MG63 (cell line): Measurements from ENCODE around the gene MAN2A1. TPM values are rescaled to one million over a fixed set of nuclear protein-coding genes. Genes with fewer than 3 reads are reported as not detected.
"Not testable (repeated sequence)": the region's sequence is repeated elsewhere in the genome, so short reads cannot be mapped to it uniquely, and the experiment has no call there.

ENCODE experiments used
- DNase-seq: peaks from one replicate; pipeline ENCODE4 v3.0.0-alpha.2; 2020
- H3K27me3 ChIP-seq: fragments of 250-450 bp; sonication (Bioruptor Pico); 2 replicates; pipeline ENCODE4 v1.5.1; 2020; ENCODE audit warnings: mild to moderate bottlenecking, moderate library complexity
- H3K36me3 ChIP-seq: fragments of 250-450 bp; sonication (Bioruptor Pico); 2 replicates; pipeline ENCODE4 v1.5.1; 2020; ENCODE audit warnings: mild to moderate bottlenecking, moderate library complexity
- H3K4me3 ChIP-seq: fragments of 250-450 bp; sonication (Bioruptor Pico); 2 replicates; pipeline ENCODE4 v1.5.1; 2020; ENCODE audit warnings: mild to moderate bottlenecking, moderate library complexity
- H3K9me3 ChIP-seq: fragments of 250-450 bp; sonication (Bioruptor Pico); 2 replicates; pipeline ENCODE4 v1.5.1; 2020; ENCODE audit warnings: mild to moderate bottlenecking, moderate library complexity
- total RNA-seq: library from RNA; depleted of rRNA; stranded (reverse); fragments of >200 nt; shearing (Covaris generic); gene quantifications from 2 replicates; pipeline ENCODE4 v1.2.3, GENCODE V29; 2014; ENCODE audit warnings: low replicate concordance

Gene MAN2A1
- total RNA-seq, 1 experiment from 2014 or later: 60.3 TPM

DNA sequence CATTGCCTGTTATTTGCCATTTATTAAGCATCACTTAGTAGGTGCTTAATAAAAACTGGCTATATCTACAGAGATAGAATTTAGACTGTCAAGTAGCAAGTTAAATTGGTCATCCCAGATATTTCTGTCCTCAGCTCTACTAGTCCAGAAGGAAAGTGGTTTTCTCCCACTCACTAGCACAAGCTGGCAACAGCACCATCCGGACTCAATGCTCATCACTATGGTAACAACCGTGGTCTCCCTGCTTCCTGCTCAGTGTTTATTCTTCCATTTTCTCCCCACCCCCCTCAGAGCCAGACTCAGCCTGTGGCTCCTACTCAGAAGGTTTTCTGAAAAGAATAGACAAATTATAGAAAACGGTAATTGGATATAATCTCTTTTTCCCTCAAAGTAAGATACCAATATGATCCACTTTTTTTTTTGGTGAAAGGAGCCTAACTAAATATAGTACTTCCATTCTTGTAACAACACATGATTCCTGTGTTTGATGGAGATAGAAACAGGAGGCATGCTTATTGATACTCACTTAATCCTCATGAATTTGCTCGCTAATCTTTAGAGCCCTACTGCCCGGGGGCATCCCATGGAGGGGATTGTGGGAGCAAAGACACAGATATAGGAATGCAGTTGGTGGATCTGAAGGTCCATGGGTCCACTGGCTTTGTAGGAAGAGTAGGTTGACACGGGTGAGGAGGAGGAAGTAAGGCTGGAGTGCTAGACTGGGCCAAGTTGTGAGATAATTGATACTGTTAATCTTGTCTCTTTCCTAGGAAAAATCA, 191.4 kb downstream of the MAN2A1 start:
- no peaks in the 10 kb centered on the region for H3K36me3 ChIP-seq
- H3K4me3 ChIP-seq: no peak overlapping the region
- DNase-seq: no peak
- H3K9me3 ChIP-seq: no peaks in the 10 kb centered on the region
- no peaks in the 10 kb centered on the region for H3K27me3 ChIP-seq

DNA sequence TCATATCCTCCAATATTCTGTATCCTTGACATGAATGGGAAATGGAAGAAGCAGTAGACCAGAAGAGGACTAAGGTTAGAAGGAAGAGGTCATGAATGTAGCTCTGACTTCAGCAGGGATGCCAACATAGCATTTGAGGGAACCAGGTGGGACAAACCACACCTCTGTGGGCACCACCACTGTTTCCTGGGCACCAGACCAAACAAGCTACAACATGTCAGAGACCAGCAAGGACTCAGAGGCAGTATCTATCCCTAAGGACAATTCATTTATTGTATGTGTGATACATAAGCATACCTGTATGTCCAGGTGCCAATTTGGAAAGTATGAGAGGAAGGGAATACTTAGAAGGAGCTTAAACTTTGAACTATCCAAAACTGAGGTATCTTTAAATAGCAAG, 192.8 kb downstream of the MAN2A1 start:
- DNase-seq: no peak
- Histone ChIP-seq H3K4me3 (no peak overlapping the region), H3K27me3 (no peaks in the 10 kb centered on the region), H3K9me3 (no peaks in the 10 kb centered on the region), H3K36me3 (no peaks in the 10 kb centered on the region)

DNA sequence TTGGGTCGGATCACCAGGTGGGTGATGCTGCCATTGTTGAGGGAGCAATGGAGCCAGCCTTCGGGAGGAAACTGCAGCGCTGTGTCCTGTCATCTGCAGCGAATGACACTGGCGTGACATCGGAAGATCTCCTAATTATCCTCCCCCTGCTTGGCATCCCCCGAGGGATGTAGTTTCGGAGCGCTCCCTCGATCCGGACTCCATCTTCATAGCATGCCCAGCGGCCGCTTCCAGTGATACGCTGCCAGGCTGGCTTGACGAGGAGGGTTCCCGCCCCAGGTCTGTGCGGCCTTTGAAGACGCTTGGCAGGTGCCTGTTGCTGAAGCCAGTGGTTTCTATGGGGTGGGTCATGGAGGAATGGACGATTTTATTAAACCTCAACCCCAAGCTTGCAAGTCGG, 194.9 kb downstream of the MAN2A1 start:
- H3K9me3 ChIP-seq: no peaks in the 10 kb centered on the region
- no peaks in the 10 kb centered on the region for H3K27me3 ChIP-seq
- H3K36me3 ChIP-seq: no peaks in the 10 kb centered on the region
- no peak for DNase-seq
- H3K4me3 ChIP-seq: no peak overlapping the region

DNA sequence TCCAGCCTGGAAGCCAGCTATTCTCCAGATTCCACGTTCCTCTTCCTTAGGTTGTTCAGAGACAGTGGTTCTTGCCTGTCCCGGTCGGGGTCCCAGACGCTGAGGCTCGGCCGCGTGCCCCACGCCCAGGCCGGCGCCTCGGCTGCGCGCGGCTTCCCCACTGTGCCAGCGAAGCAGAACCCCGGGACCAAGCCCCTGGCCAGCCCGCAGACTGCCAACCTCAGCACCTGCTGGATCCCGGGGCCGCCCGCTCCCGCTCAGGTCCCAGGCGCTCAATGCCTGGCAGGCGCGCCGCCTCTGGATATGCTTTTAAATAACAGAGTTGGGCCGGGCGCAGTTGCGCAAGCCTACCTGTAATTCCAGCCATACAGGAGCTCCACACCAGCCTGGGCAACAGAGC, 195.5 kb downstream of the MAN2A1 start:
- DNase-seq: no peak
- Histone ChIP-seq H3K9me3 (no peaks in the 10 kb centered on the region), H3K4me3 (no peak overlapping the region), H3K36me3 (no peaks in the 10 kb centered on the region), H3K27me3 (no peaks in the 10 kb centered on the region)

DNA sequence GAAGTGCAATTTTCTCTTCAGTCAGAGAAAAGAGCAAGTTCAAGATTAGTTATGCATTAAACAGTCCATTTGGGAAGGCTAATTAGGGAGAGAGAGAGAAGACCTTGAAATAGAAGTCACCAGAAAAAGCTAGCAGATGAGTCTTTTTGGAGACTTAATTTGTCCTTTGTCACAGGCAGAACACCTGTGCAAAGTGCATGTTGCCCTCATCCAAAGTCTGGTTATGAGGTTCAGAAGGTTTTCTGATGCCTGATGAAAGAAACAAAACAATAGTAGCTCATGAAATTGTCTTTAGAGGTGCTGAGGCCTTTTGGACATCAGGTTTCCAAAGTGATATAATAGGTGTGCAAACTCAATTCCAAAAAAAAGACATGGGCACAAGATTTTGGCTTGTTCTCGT, 199.3 kb downstream of the MAN2A1 start:
- no peak overlapping the region for H3K4me3 ChIP-seq
- no peaks in the 10 kb centered on the region for H3K36me3 ChIP-seq
- peaks cover 3% of the 10 kb centered on the region; the same call in 1 of the 2 replicates for H3K9me3 ChIP-seq
- H3K27me3 ChIP-seq: no peaks in the 10 kb centered on the region
- no peak for DNase-seq

DNA sequence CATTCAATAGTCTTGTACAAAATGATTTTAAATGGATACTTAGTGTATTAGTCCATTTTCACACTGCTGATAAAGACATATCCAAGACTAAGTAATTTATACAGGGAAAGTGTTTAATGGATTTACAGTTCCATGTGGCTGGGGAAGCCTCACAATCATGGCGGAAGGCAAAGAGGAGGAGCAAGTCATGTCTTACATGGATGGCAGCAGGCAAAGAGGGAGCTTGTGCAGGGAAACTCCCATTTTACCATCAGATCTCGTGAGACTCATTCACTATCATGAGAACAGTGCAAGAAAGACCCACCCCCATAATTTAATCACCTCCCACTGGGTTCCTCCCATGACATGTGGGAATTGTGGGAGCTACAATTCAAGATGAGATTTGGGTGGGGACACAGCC, 203.5 kb downstream of the MAN2A1 start:
- not testable (repeated sequence) for DNase-seq, H3K9me3 ChIP-seq, H3K36me3 ChIP-seq, H3K27me3 ChIP-seq, H3K4me3 ChIP-seq

DNA sequence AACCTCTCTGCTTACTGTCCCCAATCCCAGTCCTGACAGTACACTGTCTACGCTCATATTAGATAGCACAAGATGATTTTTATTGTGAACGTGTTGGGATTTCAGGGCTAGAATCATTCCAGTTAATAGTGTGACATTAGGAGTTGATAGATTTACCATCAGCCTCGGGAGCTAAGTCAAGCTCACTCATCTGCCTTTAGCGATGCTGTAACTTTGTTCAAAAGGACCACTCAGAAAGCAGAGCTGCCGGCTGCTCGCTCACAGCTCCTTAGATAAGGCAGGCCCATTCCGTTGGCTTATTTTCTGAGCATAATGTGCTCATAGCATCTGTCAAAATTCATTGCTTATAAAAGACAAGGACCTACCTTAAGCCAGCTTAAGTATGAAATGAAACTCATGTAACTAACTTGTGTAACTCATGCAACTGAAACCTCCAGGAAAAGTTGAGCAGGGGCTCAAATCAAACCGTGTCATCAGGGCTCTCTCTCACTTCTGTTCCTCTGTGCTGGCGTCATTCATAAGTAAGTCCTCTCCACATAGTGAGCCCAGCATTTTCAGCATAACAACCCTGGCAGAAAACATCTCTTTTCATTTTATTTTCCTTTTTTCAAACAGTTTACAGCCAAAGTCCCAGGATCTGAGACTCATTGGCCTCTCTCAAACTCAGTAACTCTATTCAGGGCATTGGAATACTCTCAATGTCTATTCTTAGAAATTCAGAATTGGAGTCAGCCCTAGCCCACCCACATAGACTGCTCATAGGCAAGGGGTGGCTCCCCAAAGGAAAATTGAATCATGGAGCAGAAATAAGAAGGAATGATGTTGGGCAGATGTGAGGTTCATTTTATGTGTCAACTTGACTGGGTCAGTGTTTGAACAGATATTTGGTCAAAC, 208.8 kb downstream of the MAN2A1 start:
- no peak for DNase-seq
- H3K36me3 ChIP-seq: no peaks in the 10 kb centered on the region
- no peaks in the 10 kb centered on the region for H3K27me3 ChIP-seq
- H3K9me3 ChIP-seq: no peaks in the 10 kb centered on the region; the same call in 1 of the 2 replicates
- no peak overlapping the region for H3K4me3 ChIP-seq

DNA sequence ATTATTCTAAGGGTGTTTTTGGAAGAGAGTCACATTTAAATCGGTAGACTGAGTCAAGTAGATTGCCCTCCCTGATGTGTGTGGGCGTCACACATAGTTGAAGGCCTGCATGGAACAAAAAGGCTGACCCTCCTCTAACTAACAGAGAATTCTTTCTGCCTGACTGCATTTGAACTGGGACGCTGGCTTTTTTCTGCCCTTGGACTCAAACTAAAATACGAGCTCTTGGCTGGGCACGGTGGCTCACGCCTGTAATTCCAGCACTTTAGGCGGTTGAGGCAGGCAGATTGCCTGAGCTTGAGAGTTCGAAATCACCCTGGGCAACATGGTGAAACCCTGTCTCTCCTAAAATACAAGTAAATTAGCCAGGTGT, 209.4 kb downstream of the MAN2A1 start:
- DNase-seq: no peak
- no peaks in the 10 kb centered on the region for H3K27me3 ChIP-seq
- no peak overlapping the region for H3K4me3 ChIP-seq
- no peaks in the 10 kb centered on the region for H3K36me3 ChIP-seq
- no peaks in the 10 kb centered on the region for H3K9me3 ChIP-seq

DNA sequence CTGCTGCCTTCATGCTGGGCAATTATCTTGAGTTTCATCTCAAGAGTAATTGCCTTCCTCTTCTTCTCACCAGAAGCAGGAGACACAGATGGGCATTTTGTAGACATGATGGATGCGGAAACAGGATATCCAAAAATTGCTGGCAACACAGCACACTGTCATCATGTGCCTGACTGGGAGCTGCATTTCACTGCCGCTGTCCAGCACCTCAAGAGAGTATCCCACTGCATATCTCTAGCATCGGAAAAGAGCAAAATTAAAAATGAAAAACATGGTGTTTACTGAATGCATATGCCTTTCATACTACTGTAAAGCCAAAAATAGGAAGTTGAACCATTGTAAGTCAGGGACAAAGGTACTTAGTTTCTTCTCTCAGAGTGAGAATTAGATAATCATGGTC, 210.7 kb downstream of the MAN2A1 start:
- Histone ChIP-seq H3K4me3 (no peak overlapping the region), H3K9me3 (no peaks in the 10 kb centered on the region), H3K27me3 (no peaks in the 10 kb centered on the region), H3K36me3 (no peaks in the 10 kb centered on the region)
- no peak for DNase-seq

DNA sequence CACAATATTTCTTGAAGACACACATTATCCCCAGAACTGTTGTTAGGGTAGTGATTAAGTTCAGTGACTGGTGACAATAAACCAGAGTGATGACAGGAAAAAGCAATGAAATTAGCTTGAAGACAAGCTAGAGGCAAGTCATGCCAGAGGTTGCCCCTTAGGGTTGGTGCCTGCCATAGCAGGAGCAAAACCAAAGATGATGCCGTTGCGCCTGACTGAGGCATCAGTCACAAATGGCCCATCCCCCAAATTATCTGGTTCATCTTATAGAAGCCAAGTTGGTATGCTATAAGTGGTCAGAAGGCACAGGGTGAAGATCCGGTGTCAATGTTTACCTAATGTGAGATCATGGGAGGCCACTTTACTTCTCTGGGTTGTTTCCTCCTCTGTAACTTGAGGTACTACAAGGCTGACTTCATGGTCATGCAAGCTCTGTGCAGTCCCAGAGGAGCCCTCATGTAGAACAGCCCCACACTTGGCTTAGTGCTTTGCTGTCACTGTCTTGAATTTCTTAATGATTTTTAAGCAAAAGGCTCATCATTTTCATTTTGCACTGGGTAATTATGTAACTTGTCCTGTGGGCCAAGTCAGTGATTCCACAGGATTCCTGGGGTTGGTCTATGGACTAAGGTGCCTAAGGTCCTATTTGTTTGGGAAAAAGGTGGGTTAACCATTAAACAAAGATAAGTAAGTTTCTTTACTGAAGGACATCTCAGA, 211.3 kb downstream of the MAN2A1 start:
- no peak overlapping the region for H3K4me3 ChIP-seq
- no peak for DNase-seq
- H3K36me3 ChIP-seq: no peaks in the 10 kb centered on the region
- no peaks in the 10 kb centered on the region for H3K27me3 ChIP-seq
- no peaks in the 10 kb centered on the region for H3K9me3 ChIP-seq

DNA sequence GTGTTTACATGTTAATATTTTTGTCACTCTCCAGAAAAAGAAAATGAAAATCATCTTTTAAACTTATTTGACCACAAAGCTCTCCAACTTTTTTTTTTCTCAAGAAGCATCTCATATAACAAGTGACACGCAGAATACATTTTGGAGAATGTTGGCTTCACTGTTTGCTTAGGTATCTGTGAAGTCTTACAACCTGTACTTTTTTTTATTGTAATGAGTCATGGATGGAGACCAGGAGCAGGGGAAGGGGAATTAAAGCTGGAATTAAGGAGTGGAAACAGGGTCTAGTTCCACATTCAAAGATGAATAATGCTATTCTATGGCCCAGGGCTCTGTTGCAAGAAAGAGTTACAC, 211.9 kb downstream of the MAN2A1 start:
- no peak for DNase-seq
- Histone ChIP-seq H3K36me3 (no peaks in the 10 kb centered on the region), H3K4me3 (no peak overlapping the region), H3K9me3 (no peaks in the 10 kb centered on the region), H3K27me3 (no peaks in the 10 kb centered on the region)

DNA sequence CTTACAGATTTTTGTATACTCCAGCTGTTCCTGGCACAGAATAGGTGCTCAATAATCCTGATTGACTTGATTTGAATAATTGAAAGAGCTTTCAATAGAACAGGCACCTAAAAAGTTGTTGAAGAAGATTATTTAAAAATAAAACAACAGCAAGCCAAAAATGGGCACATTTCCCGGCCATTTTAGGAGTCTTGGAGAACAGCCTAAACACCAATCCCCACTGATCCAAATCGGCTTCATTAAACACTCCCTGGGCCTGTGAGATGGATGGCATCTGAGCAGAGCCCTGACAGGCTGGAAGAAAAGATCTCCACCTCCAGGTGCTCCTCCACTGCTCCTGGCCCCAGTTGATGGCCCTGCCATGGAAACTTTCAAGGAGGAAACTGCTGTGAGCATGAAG, 213.3 kb downstream of the MAN2A1 start:
- no peak for DNase-seq
- Histone ChIP-seq H3K27me3 (no peaks in the 10 kb centered on the region), H3K36me3 (no peaks in the 10 kb centered on the region), H3K9me3 (no peaks in the 10 kb centered on the region), H3K4me3 (no peak overlapping the region)

DNA sequence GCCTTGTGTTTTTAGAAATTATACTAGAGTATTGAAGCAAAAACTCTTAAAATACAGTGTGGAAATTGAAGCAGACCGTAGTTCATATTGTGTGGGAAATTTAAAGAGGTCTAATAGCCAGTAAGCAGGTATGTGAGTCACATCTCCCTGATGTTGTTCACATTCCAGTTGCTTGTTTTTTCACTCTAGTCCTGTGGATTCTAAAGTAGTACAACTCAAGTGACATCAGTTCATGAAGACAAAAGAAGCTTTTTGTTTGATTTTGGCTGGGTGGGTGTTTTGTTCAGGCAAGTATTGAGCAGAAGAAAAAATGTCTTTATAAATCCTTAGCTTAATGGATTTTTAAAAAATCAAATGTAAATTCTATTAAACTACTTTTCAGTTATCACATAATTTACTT, 216.2 kb downstream of the MAN2A1 start:
- DNase-seq: no peak
- H3K9me3 ChIP-seq: no peaks in the 10 kb centered on the region
- no peak overlapping the region for H3K4me3 ChIP-seq
- no peaks in the 10 kb centered on the region for H3K27me3 ChIP-seq
- no peaks in the 10 kb centered on the region for H3K36me3 ChIP-seq

DNA sequence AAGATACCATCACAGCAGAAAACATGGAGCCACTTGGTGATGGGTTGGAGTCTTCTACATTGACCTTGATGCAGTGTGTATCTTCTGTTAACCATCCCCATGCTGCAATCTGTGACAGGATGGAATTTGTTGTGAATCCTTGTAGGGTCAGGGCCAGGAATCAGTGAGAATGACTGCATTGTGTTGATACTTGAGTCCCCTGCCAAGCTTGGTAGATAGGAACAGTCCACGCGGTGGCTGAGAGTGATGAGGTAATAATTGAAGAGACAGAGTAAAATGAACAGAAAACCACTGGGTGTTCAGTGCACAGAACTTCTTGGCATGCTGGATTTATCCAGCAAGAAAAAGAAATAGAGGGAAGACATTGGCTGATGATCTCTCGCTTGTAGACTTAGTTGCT, 217.5 kb downstream of the MAN2A1 start:
- DNase-seq: peak; percentile 49
- H3K4me3 ChIP-seq: no peak overlapping the region
- no peaks in the 10 kb centered on the region for H3K27me3 ChIP-seq
- H3K9me3 ChIP-seq: no peaks in the 10 kb centered on the region
- H3K36me3 ChIP-seq: no peaks in the 10 kb centered on the region

DNA sequence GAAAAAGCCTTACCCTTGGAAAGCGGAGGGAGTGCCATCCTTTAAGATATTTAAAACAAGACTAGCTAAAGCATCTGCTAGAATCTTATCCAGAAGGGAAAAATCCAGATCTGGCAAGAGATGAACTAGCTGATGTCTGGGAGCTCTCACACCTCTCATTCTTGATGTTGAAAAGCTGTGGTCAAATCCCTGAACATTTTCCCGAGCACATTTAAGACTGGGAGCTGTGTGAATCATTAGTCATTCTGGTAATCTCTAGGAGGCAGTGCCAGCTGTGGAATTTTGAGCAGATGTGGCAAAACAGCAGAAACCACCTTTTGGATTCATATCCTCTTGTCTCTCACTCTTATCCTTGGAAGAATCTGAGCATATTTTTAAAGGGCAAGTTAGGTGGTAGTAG, 218.0 kb downstream of the MAN2A1 start:
- DNase-seq: peak; percentile 69
- H3K9me3 ChIP-seq: no peaks in the 10 kb centered on the region
- H3K27me3 ChIP-seq: no peaks in the 10 kb centered on the region
- H3K36me3 ChIP-seq: no peaks in the 10 kb centered on the region
- H3K4me3 ChIP-seq: no peak overlapping the region

DNA sequence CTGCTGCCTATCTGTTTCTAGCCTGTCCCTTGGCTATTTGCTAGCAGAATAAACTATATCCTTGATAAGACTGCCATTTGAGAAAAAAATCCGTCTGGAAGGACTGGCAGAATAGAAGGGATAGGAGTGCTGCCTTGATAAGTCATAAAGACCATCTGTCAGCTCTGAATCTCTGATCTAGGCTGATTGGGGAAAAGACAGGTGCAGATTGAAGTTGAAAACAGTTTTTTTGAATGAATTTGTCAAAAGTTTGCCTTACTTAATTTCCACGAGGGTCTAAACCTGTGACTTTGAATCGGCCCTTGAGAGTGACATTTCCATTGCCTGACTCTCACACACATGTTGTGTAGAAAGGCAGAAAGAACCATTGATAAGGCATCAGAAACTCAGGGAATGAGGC, 218.6 kb downstream of the MAN2A1 start:
- DNase-seq: no peak
- Histone ChIP-seq H3K9me3 (no peaks in the 10 kb centered on the region), H3K27me3 (no peaks in the 10 kb centered on the region), H3K36me3 (no peaks in the 10 kb centered on the region), H3K4me3 (no peak overlapping the region)

DNA sequence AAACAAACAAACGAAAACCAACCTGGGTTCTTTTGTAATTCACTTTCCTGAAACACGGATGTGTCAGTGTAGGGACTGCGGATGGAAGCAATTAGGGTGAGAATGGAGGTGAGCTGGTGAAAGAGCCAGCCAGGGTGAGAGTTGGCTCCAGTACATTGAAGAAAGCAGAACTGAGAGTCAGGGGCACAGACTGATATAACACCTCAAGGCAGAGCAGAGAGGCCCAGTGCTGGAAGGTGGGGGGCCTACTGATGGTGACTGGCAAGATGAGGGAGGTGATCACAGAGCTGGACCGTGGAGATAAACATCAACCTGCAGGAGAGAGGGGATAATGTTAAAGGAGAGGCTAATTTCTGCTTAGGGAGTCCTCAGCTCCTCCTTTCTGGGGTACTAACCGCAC, 221.1 kb downstream of the MAN2A1 start:
- H3K4me3 ChIP-seq: no peak overlapping the region
- no peaks in the 10 kb centered on the region for H3K27me3 ChIP-seq
- no peaks in the 10 kb centered on the region for H3K9me3 ChIP-seq
- H3K36me3 ChIP-seq: no peaks in the 10 kb centered on the region
- no peak for DNase-seq
